Ishikawa (cell line): ENCODE results near the gene RIMBP2.

ENCODE experiments used
- EGR1 ChIP-seq: IDR thresholded peaks from 2 replicates; pipeline ENCODE4 v1.6.1; 2012
- RAD21 ChIP-seq: IDR thresholded peaks from 2 replicates; pipeline ENCODE4 v1.6.1; 2012; ENCODE audit warnings: low read depth
- YY1 ChIP-seq: IDR thresholded peaks from 2 replicates; pipeline ENCODE4 v1.6.1; 2012; ENCODE audit warnings: low read depth
- TF ChIP-seq, protein P1 (sequence below): IDR thresholded peaks from 2 replicates; pipeline ENCODE4 v1.6.1; 2012; ENCODE audit warnings: low read depth, mild to moderate bottlenecking
- TF ChIP-seq, protein P2 (sequence below): IDR thresholded peaks from 2 replicates; pipeline ENCODE4 v1.6.1; 2012

DNA sequence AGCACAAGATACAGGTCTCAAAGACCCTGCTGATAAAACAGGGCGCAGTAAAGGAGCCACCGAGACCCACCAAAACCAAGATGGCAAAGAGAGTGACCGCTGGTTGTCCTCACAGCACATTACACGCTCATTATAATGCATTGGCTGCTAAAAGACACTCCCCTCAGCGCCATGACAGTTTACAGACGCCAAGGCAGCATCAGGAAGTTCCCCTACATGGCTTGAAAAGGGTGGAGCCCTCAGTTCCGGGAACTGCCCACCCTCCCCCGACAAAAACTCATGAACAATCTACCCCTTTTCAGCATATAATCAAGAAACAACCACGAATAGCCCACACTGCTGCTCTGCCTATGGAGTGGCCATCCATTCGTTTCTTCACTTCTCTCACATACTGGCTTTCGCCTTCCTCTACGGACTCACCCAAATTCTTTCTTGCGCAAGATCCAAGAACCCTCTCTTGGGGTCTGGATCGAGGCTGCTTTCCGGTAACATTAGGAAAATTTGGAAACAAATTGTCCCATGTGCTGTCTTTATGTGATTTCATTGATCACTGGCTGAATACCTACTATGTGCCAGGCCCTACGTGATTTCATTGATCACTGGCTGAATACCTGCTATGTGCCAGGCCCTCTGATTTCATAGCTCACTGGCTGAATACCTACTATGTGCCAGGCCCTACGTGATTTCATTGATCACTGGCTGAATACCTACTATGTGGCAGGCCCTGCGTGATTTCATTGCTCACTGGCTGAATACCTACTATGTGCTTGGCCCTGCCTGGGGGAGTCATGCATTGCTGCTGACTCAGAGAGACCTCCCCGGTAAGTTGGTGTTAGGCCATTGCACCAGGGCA is 252.1 kb downstream of the RIMBP2 start:
- TF ChIP-seq EGR1 (no peak), YY1 (no peak), RAD21 (no peak)
- TF ChIP-seq, protein P1, sequence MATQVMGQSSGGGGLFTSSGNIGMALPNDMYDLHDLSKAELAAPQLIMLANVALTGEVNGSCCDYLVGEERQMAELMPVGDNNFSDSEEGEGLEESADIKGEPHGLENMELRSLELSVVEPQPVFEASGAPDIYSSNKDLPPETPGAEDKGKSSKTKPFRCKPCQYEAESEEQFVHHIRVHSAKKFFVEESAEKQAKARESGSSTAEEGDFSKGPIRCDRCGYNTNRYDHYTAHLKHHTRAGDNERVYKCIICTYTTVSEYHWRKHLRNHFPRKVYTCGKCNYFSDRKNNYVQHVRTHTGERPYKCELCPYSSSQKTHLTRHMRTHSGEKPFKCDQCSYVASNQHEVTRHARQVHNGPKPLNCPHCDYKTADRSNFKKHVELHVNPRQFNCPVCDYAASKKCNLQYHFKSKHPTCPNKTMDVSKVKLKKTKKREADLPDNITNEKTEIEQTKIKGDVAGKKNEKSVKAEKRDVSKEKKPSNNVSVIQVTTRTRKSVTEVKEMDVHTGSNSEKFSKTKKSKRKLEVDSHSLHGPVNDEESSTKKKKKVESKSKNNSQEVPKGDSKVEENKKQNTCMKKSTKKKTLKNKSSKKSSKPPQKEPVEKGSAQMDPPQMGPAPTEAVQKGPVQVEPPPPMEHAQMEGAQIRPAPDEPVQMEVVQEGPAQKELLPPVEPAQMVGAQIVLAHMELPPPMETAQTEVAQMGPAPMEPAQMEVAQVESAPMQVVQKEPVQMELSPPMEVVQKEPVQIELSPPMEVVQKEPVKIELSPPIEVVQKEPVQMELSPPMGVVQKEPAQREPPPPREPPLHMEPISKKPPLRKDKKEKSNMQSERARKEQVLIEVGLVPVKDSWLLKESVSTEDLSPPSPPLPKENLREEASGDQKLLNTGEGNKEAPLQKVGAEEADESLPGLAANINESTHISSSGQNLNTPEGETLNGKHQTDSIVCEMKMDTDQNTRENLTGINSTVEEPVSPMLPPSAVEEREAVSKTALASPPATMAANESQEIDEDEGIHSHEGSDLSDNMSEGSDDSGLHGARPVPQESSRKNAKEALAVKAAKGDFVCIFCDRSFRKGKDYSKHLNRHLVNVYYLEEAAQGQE = no peak
- TF ChIP-seq, protein P2, sequence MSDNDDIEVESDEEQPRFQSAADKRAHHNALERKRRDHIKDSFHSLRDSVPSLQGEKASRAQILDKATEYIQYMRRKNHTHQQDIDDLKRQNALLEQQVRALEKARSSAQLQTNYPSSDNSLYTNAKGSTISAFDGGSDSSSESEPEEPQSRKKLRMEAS = no peak
